ENCODE results near the gene MYH14. TPM values are rescaled to one million over a fixed set of nuclear protein-coding genes. Genes with fewer than 3 reads are reported as not detected.
"Not testable (repeated sequence)": the region's sequence is repeated elsewhere in the genome, so short reads cannot be mapped to it uniquely, and the experiment has no call there.

MYH14 gene
- total and polyA plus RNA-seq, 2 donors (not counting 1 experiment from before 2014, with no cell fraction given), result not detected

DNA sequence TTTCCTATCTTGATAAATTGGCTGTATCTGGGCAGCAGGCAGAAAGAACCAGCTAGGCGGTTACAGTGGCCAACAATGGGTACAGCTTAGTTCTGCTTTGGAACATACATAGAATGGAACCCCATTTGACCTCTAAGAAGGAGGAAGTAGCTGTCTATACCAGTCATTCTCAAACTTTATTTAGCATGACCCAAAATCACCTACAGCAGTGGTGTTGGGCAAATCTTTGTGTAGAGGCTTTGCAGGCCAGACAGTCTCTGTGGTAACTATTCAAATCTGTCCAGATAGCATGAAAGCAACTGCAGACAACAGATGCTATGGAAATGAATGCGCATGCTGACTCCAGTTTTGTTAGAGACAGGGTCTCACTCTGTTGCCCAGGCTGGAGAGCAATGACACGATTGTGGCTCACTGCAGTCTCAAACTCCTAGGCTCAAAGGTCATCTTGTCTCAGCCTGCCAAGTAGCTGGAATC is 137.7 kb downstream of the MYH14 start:
- Histone ChIP-seq H3K9ac (ENCODE audit: insufficient read depth, low read length) (no peak overlapping the region), H2AFZ (ENCODE audit: low read length) (no peak overlapping the region), H3K27ac (ENCODE audit: insufficient read depth, low read length) (no peak overlapping the region)

DNA sequence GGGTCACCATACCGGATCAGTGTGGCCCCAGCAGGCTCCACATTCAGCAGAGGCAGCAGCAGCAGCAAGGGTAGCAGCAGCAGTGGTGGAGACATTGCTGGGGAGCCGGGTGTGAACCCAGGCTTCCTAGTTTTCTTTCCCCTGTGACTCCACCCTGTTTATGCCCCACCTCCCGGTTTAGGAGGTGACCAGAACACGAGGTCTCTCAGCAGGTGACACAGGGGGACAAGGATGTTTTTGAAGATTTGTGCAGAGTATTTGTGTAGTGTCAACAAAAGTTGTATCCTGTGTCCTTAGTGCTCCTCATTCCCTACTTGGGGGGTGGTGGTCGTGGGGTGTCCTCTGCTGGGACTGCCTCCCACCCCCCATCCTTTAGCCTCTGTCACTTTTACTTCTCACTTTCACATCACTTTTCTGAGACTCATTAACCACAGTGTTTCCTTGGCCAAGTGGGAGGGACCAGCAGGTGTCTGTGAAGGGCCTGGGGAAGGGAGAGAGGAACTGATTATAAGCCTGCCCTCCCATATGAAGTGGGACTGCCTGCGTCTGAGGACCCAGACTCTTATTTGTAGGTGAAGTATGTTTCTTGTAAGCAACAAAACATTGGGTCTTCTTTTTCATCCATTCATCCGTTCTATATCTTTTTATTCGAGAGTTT is 141.4 kb downstream of the MYH14 start:
- Histone ChIP-seq H3K36me3 (ENCODE audit: control insufficient read depth, insufficient read depth, low read length) (no peaks in the 10 kb centered on the region), H3K27me3 (ENCODE audit: control insufficient read depth, insufficient read depth, low read length) (no peaks in the 10 kb centered on the region), H3K27ac (ENCODE audit: insufficient read depth, low read length) (no peak overlapping the region), H2AFZ (ENCODE audit: low read length) (no peak overlapping the region), H3K4me1 (ENCODE audit: control insufficient read depth, extremely low read depth, insufficient read depth, low read length) (no peaks in the 10 kb centered on the region), H3K4me3 (replicated peaks in 1 of 4; ENCODE audit: control extremely low read depth in 1 of 4, insufficient read depth in 1 of 4, low read depth in 3 of 4, low read length in 4 of 4) (no peak overlapping the region), H3K9ac (ENCODE audit: insufficient read depth, low read length) (no peak overlapping the region), H4K20me1 (ENCODE audit: control insufficient read depth, extremely low read depth, insufficient read depth, low read length) (no peaks in the 10 kb centered on the region), H3K9me3 (ENCODE audit: control insufficient read depth, insufficient read depth, low read depth, low read length) (no peaks in the 10 kb centered on the region), H3K4me2 (ENCODE audit: extremely low read depth, insufficient read depth, low read length) (no peak overlapping the region), H3K79me2 (ENCODE audit: control insufficient read depth, insufficient read depth, low read length) (no peaks in the 10 kb centered on the region)
- DNase-seq (ENCODE audit: low read depth in 2 of 2), result no peak
- TF ChIP-seq EZH2 (IDR thresholded peaks at IDR 0.05; ENCODE audit: low read length, missing control alignments), result no peak
- TF ChIP-seq, protein P1, sequence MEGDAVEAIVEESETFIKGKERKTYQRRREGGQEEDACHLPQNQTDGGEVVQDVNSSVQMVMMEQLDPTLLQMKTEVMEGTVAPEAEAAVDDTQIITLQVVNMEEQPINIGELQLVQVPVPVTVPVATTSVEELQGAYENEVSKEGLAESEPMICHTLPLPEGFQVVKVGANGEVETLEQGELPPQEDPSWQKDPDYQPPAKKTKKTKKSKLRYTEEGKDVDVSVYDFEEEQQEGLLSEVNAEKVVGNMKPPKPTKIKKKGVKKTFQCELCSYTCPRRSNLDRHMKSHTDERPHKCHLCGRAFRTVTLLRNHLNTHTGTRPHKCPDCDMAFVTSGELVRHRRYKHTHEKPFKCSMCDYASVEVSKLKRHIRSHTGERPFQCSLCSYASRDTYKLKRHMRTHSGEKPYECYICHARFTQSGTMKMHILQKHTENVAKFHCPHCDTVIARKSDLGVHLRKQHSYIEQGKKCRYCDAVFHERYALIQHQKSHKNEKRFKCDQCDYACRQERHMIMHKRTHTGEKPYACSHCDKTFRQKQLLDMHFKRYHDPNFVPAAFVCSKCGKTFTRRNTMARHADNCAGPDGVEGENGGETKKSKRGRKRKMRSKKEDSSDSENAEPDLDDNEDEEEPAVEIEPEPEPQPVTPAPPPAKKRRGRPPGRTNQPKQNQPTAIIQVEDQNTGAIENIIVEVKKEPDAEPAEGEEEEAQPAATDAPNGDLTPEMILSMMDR (conservative IDR thresholded peaks at IDR 0.05 in 1 of 2, IDR thresholded peaks at IDR 0.05 in 1 of 2; ENCODE audit: low read depth in 1 of 2, low read length in 2 of 2), result no peak

More for the DNA sequence above, 137.7 kb downstream of the MYH14 start:
- no peak for DNase-seq (ENCODE audit: low read depth in 2 of 2)
- Histone ChIP-seq H3K4me3 (replicated peaks in 1 of 4; ENCODE audit: control extremely low read depth in 1 of 4, insufficient read depth in 1 of 4, low read depth in 3 of 4, low read length in 4 of 4) (no peak overlapping the region), H3K79me2 (ENCODE audit: control insufficient read depth, insufficient read depth, low read length) (no peaks in the 10 kb centered on the region), H3K4me1 (ENCODE audit: control insufficient read depth, extremely low read depth, insufficient read depth, low read length) (no peaks in the 10 kb centered on the region), H3K36me3 (ENCODE audit: control insufficient read depth, insufficient read depth, low read length) (no peaks in the 10 kb centered on the region), H3K4me2 (ENCODE audit: extremely low read depth, insufficient read depth, low read length) (no peak overlapping the region), H3K27me3 (ENCODE audit: control insufficient read depth, insufficient read depth, low read length) (no peaks in the 10 kb centered on the region), H3K9me3 (ENCODE audit: control insufficient read depth, insufficient read depth, low read depth, low read length) (no peaks in the 10 kb centered on the region), H4K20me1 (ENCODE audit: control insufficient read depth, extremely low read depth, insufficient read depth, low read length) (no peaks in the 10 kb centered on the region)
- TF ChIP-seq, protein P1 (conservative IDR thresholded peaks at IDR 0.05 in 1 of 2, IDR thresholded peaks at IDR 0.05 in 1 of 2; ENCODE audit: low read depth in 1 of 2, low read length in 2 of 2), result no peak
- no peak for TF ChIP-seq EZH2 (IDR thresholded peaks at IDR 0.05; ENCODE audit: low read length, missing control alignments)

DNA sequence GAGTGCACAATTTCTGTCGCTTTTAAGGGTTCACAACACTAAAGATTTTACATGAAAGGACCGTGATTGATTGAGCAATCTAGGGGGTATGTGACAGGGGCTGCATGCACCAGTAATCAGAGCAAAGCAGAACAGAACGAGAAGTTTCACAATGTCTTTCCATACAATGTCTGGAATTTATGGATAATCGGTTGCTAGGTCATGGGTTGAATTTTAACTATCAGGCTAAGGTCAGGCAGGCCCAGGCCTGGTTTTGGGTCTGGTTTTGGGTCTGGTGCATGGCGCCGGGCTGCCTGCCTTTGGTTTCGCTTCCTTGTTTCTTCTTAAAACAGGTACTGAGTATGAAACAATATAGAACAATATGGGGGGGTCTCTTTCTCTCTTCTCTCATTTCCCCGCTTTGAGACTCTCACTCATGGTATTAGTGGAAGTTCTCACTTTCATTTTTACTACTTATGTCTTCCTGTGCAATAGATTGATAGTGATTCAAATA is 143.7 kb downstream of the MYH14 start:
- H3K27ac ChIP-seq (ENCODE audit: insufficient read depth, low read length); H3K79me2 ChIP-seq (ENCODE audit: control insufficient read depth, insufficient read depth, low read length); H2AFZ ChIP-seq (ENCODE audit: low read length); H3K36me3 ChIP-seq (ENCODE audit: control insufficient read depth, insufficient read depth, low read length); H4K20me1 ChIP-seq (ENCODE audit: control insufficient read depth, extremely low read depth, insufficient read depth, low read length); DNase-seq (ENCODE audit: low read depth in 2 of 2); H3K27me3 ChIP-seq (ENCODE audit: control insufficient read depth, insufficient read depth, low read length); H3K4me1 ChIP-seq (ENCODE audit: control insufficient read depth, extremely low read depth, insufficient read depth, low read length); H3K4me3 ChIP-seq (replicated peaks in 1 of 4; ENCODE audit: control extremely low read depth in 1 of 4, insufficient read depth in 1 of 4, low read depth in 3 of 4, low read length in 4 of 4); H3K4me2 ChIP-seq (ENCODE audit: extremely low read depth, insufficient read depth, low read length); H3K9ac ChIP-seq (ENCODE audit: insufficient read depth, low read length); H3K9me3 ChIP-seq (ENCODE audit: control insufficient read depth, insufficient read depth, low read depth, low read length): not testable (repeated sequence)
